Stomach (tissue), 9 donors: Measurements from ENCODE around the gene HNRNPAB. TPM values are rescaled to one million over a fixed set of nuclear protein-coding genes. Genes with fewer than 3 reads are reported as not detected.

Experiments
- DNase-seq, 2 donors: peaks; one replicate each; pipeline versions ENCODE4 v3.0.0 to v3.0.0-alpha.2; 2013 to 2019
- H3K27ac ChIP-seq, 5 donors: fragments of 200-600 bp in 4 of 5; sonication (generic) in 4 of 5; one replicate each; pipeline ENCODE4 v1.5.1; 2013 to 2019; ENCODE audit warnings: mild to moderate bottlenecking in 1 of 5, moderate library complexity in 1 of 5
- H3K27me3 ChIP-seq, 3 donors: fragments of 200-600 bp; sonication (generic); one replicate each; pipeline ENCODE4 v1.5.1; 2017 to 2019; ENCODE audit warnings: mixed run types in 1 of 3
- H3K36me3 ChIP-seq, 4 donors: fragments of 200-600 bp; sonication (generic); 1 replicate in 3 of 4; 2 replicates in 1 of 4; pipeline ENCODE4 v1.5.1; 2016 to 2019
- H3K4me1 ChIP-seq, 4 donors: fragments of 200-600 bp; sonication (generic); one replicate each; pipeline ENCODE4 v1.5.1; 2016 to 2019
- H3K4me3 ChIP-seq, 4 donors: fragments of 200-600 bp; sonication (generic) in 3 of 4; one replicate each; pipeline ENCODE4 v1.5.1; 2016 to 2019; ENCODE audit warnings: mild to moderate bottlenecking in 1 of 4
- H3K9me3 ChIP-seq, 4 donors: fragments of 200-600 bp; sonication (generic); one replicate each; pipeline ENCODE4 v1.5.1; 2016 to 2019
- CTCF ChIP-seq, 7 experiments: fragments of 450-650 bp in 4 of 7; fragments of 200-600 bp in 3 of 7; sonication (generic) in 3 of 7; IDR thresholded peaks; one replicate each; pipeline ENCODE4 v1.5.1; 2016 to 2019; ENCODE audit warnings: antibody characterized with exemption in 7 of 7, control low read depth in 2 of 7, mild to moderate bottlenecking in 1 of 7
- EP300 ChIP-seq: sonication (generic); formaldehyde crosslinking; IDR thresholded peaks from one replicate; pipeline ENCODE4 v1.6.1; 2017; ENCODE audit warnings: antibody characterized with exemption
- POLR2A ChIP-seq, 4 donors: fragments of 450-650 bp; IDR thresholded peaks; one replicate each; pipeline ENCODE4 v1.6.1; 2016; ENCODE audit warnings: antibody characterized with exemption in 4 of 4, control low read depth in 2 of 4, mild to moderate bottlenecking in 1 of 4, moderate library complexity in 1 of 4
- POLR2AphosphoS5 ChIP-seq, 3 donors: sonication (generic); formaldehyde crosslinking; IDR thresholded peaks; one replicate each; pipeline ENCODE4 v1.6.1; 2016; ENCODE audit warnings: antibody characterized with exemption in 3 of 3
- WGBS, 5 donors: extraction: QIAGEN DNeasy Blood & Tissue Kit in 3 of 5; methylation state at CpG; one replicate each; pipeline versions ENCODE4 v1.1.5 to v1.1.7; 2013 to 2018; 5-methylcytosine and 5-hydroxymethylcytosine counted together
- intact Hi-C: fragments of 100-400 bp; cut with DNase I; formaldehyde crosslinking; loops from one replicate; pipeline ENCODE4 v1.15.1; 2023; ENCODE audit warnings: low total_unique reads
- polyA plus RNA-seq, 3 donors: library from polyadenylated mRNA; stranded (reverse); fragments of 200-250 nt; gene quantifications; one replicate each; pipeline ENCODE4 v1.2.3, GENCODE V29; 2013
- total RNA-seq, 5 donors: library from RNA; depleted of rRNA; stranded (reverse); fragments of >200 nt; gene quantifications; one replicate each; pipeline versions ENCODE4 v1.1.0 to v1.2.3, GENCODE V29; 2014 to 2016
- donor health status: healthy with polysubstance abuse.
- donor health status: Bipolar disorder and iron deficiency.
- donor health status: healthy.

HNRNPAB gene
- total and polyA plus RNA-seq, 8 donors: 25.1 to 327 (median 116) TPM

- H3K27ac ChIP-seq: peak overlapping the region in 2 of 5 donors; percentile 20 to 70
- peaks cover 4 to 54% (median 33%) of the 10 kb centered on the region in 4 donors for H3K4me1 ChIP-seq
- no peak overlapping the region for H3K4me3 ChIP-seq
- TF ChIP-seq EP300: no peak
- no peak for TF ChIP-seq POLR2A (IDR thresholded peaks at IDR 0.05)
- no peak for TF ChIP-seq POLR2AphosphoS5 (IDR thresholded peaks at IDR 0.05)
- no peak for TF ChIP-seq CTCF (IDR thresholded peaks at IDR 0.05)
- WGBS, 5 donors: 79 to 97% (median 89%) methylated on average over 3 of the region's 3 CpGs
- intact Hi-C loops: no loop called here
- peaks cover 58 to 91% (median 89%) of the 10 kb centered on the region in 4 donors for H3K36me3 ChIP-seq
- H3K9me3 ChIP-seq: no peaks in the 10 kb centered on the region
- H3K27me3 ChIP-seq: no peaks in the 10 kb centered on the region
- no peak for DNase-seq
These were observed 12.4 kb downstream of the HNRNPAB start for GRCh38 chr5:178216779-178217178.

GRCh38 chr5:178218237-178218776 lies 14.0 kb downstream of the HNRNPAB start:
- Histone ChIP-seq H3K4me1 (peaks cover 0 to 41% (median 22%) of the 10 kb centered on the region in 4 donors), H3K36me3 (peaks cover 49 to 91% (median 88%) of the 10 kb centered on the region in 4 donors), H3K4me3 (no peak overlapping the region), H3K9me3 (no peaks in the 10 kb centered on the region), H3K27ac (no peak overlapping the region), H3K27me3 (no peaks in the 10 kb centered on the region)
- WGBS, 5 donors: 74 to 88% (median 81%) methylated on average over 5 of the region's 5 CpGs
- no peak for TF ChIP-seq POLR2AphosphoS5 (IDR thresholded peaks at IDR 0.05)
- no peak for TF ChIP-seq POLR2A (IDR thresholded peaks at IDR 0.05)
- no peak for TF ChIP-seq CTCF (IDR thresholded peaks at IDR 0.05)
- no peak for TF ChIP-seq EP300
- intact Hi-C loops: no loop called here
- no peak for DNase-seq

- TF ChIP-seq POLR2AphosphoS5 (IDR thresholded peaks at IDR 0.05): no peak
- TF ChIP-seq POLR2A (IDR thresholded peaks at IDR 0.05): no peak
- no peak overlapping the region for H3K4me3 ChIP-seq
- no peak for DNase-seq
- no peaks in the 10 kb centered on the region for H3K9me3 ChIP-seq
- 71 to 85% (median 78%) methylated on average over 3 of the region's 3 CpGs for WGBS, 5 donors
- no peaks in the 10 kb centered on the region for H3K27me3 ChIP-seq
- peaks cover 47 to 91% (median 85%) of the 10 kb centered on the region in 4 donors for H3K36me3 ChIP-seq
- intact Hi-C loops: no loop called here
- H3K27ac ChIP-seq: no peak overlapping the region
- peaks cover 0 to 36% (median 18%) of the 10 kb centered on the region in 4 donors for H3K4me1 ChIP-seq
These were observed 14.5 kb downstream of the HNRNPAB start for GRCh38 chr5:178218827-178219226.

GRCh38 chr5:178221282-178221681 lies 16.9 kb downstream of the HNRNPAB start:
- WGBS, 5 donors: 64 to 83% (median 76%) methylated on average over 3 of the region's 3 CpGs
- TF ChIP-seq POLR2AphosphoS5 (IDR thresholded peaks at IDR 0.05) (no peak), POLR2A (IDR thresholded peaks at IDR 0.05) (no peak), EP300 (no peak), CTCF (IDR thresholded peaks at IDR 0.05) (no peak)
- intact Hi-C loops: no loop called here
- H3K9me3 ChIP-seq: no peaks in the 10 kb centered on the region
- H3K27ac ChIP-seq: no peak overlapping the region
- peaks cover 0 to 15% (median 4%) of the 10 kb centered on the region in 4 donors for H3K4me1 ChIP-seq
- no peaks in the 10 kb centered on the region for H3K27me3 ChIP-seq
- peaks cover 30 to 91% (median 82%) of the 10 kb centered on the region in 4 donors for H3K36me3 ChIP-seq
- no peak for DNase-seq
- no peak overlapping the region for H3K4me3 ChIP-seq

- no peaks in the 10 kb centered on the region for H3K27me3 ChIP-seq
- no peak overlapping the region for H3K27ac ChIP-seq
- peaks cover 0 to 15% (median 4%) of the 10 kb centered on the region in 4 donors for H3K4me1 ChIP-seq
- intact Hi-C loops: no loop called here
- TF ChIP-seq POLR2AphosphoS5 (IDR thresholded peaks at IDR 0.05) (no peak), POLR2A (IDR thresholded peaks at IDR 0.05) (no peak), CTCF (IDR thresholded peaks at IDR 0.05) (no peak), EP300 (no peak)
- no peak overlapping the region for H3K4me3 ChIP-seq
- peaks cover 26 to 91% (median 82%) of the 10 kb centered on the region in 4 donors for H3K36me3 ChIP-seq
- 75 to 96% (median 90%) methylated on average over 4 to 5 of the region's 5 CpGs for WGBS, 5 donors
- H3K9me3 ChIP-seq: no peaks in the 10 kb centered on the region
- no peak for DNase-seq
These were observed 17.5 kb downstream of the HNRNPAB start for GRCh38 chr5:178221853-178222252.
